Measurements from ENCODE around the gene FBLN2.

Gene FBLN2

GRCh38 chr3:13659221-13659969 lies 110.5 kb downstream of the FBLN2 start:
- H3K4me3 ChIP-seq (ENCODE audit: low read depth, low read length), result no peak overlapping the region

GRCh38 chr3:13660042-13660874 lies 111.3 kb downstream of the FBLN2 start:
- no peak overlapping the region for H3K4me3 ChIP-seq (ENCODE audit: low read depth, low read length)

GRCh38 chr3:13661121-13661520 lies 112.2 kb downstream of the FBLN2 start:
- no peak overlapping the region for H3K4me3 ChIP-seq (ENCODE audit: low read depth, low read length)

- no peak overlapping the region for H3K4me3 ChIP-seq (ENCODE audit: low read depth, low read length)
Observed at GRCh38 chr3:13662238-13662847, 113.4 kb downstream of the FBLN2 start.

GRCh38 chr3:13663781-13664535 lies 115.0 kb downstream of the FBLN2 start:
- no peak overlapping the region for H3K4me3 ChIP-seq (ENCODE audit: low read depth, low read length)

- no peak overlapping the region for H3K4me3 ChIP-seq (ENCODE audit: low read depth, low read length)
Observed at GRCh38 chr3:13665582-13666226, 116.8 kb downstream of the FBLN2 start.

GRCh38 chr3:13666227-13666619 lies 117.3 kb downstream of the FBLN2 start:
- H3K4me3 ChIP-seq (ENCODE audit: low read depth, low read length), result no peak overlapping the region

- H3K4me3 ChIP-seq (ENCODE audit: low read depth, low read length), result no peak overlapping the region
Observed at GRCh38 chr3:13666781-13667709, 118.1 kb downstream of the FBLN2 start.

- no peak overlapping the region for H3K4me3 ChIP-seq (ENCODE audit: low read depth, low read length)
Observed at GRCh38 chr3:13668136-13668535, 119.2 kb downstream of the FBLN2 start.

GRCh38 chr3:13669457-13669856 lies 120.5 kb downstream of the FBLN2 start:
- no peak overlapping the region for H3K4me3 ChIP-seq (ENCODE audit: low read depth, low read length)

- no peak overlapping the region for H3K4me3 ChIP-seq (ENCODE audit: low read depth, low read length)
Observed at GRCh38 chr3:13670292-13670691, 121.4 kb downstream of the FBLN2 start.

- no peak overlapping the region for H3K4me3 ChIP-seq (ENCODE audit: low read depth, low read length)
Observed at GRCh38 chr3:13671482-13672233, 122.7 kb downstream of the FBLN2 start.

GRCh38 chr3:13673207-13673606 lies 124.3 kb downstream of the FBLN2 start:
- no peak overlapping the region for H3K4me3 ChIP-seq (ENCODE audit: low read depth, low read length)

GRCh38 chr3:13674538-13675185 lies 125.7 kb downstream of the FBLN2 start:
- no peak overlapping the region for H3K4me3 ChIP-seq (ENCODE audit: low read depth, low read length)

GRCh38 chr3:13676356-13677017 lies 127.6 kb downstream of the FBLN2 start:
- H3K4me3 ChIP-seq (ENCODE audit: low read depth, low read length), result no peak overlapping the region

GRCh38 chr3:13677272-13677671 lies 128.3 kb downstream of the FBLN2 start:
- no peak overlapping the region for H3K4me3 ChIP-seq (ENCODE audit: low read depth, low read length)

GRCh38 chr3:13681931-13682330 lies 133.0 kb downstream of the FBLN2 start:
- H3K4me3 ChIP-seq (ENCODE audit: low read depth, low read length), result no peak overlapping the region

All from iPS-11a (cell line).